Sciatic nerve (tissue), 2 donors: ENCODE data around the gene ALDH1B1. TPM values are rescaled to one million over a fixed set of nuclear protein-coding genes. Genes with fewer than 3 reads are reported as not detected.
A peak's percentile ranks its signal among the peaks of the same experiment; 100 is the strongest.

Source experiments
- ATAC-seq: fragments of 200-7000 bp; cut with Tn5 transposase; one replicate; pipeline ENCODE4 v1.9.1; 2020; ENCODE audit warnings: mild to moderate bottlenecking, moderate library complexity
- DNase-seq: peaks from one replicate; pipeline ENCODE4 v3.0.0-alpha.2; 2020; ENCODE audit warnings: low spot score
- intact Hi-C: fragments of 100-400 bp; cut with DNase I; formaldehyde crosslinking; loops from one replicate; pipeline ENCODE4 v1.14.2; 2022
- total RNA-seq: library from RNA; stranded (reverse); fragmentation: NEBNext Ultra II Directional; extraction: Animal tissue kit (Norgen Biotek cat#: 25700); gene quantifications from one replicate; pipeline ENCODE4 v1.2.1, GENCODE V29; 2021
- donor health status: DM: no; HTN: no; CAD: no.
- donor health status: DM: no; HTN: no; CAD: no.

The ALDH1B1 gene
- total RNA-seq, 1 donor from 2014 or later = 9.3 TPM

GRCh38 chr9:38401994-38402393, 9.5 kb downstream of the ALDH1B1 start:
- DNase-seq (no peak), ATAC-seq (peak; percentile 18)
- intact Hi-C loops = no loop called here

- DNase-seq = no peak
- ATAC-seq = no peak
- intact Hi-C loops = no loop called here
Measured at GRCh38 chr9:38404314-38404713, 11.8 kb downstream of the ALDH1B1 start.

DNA sequence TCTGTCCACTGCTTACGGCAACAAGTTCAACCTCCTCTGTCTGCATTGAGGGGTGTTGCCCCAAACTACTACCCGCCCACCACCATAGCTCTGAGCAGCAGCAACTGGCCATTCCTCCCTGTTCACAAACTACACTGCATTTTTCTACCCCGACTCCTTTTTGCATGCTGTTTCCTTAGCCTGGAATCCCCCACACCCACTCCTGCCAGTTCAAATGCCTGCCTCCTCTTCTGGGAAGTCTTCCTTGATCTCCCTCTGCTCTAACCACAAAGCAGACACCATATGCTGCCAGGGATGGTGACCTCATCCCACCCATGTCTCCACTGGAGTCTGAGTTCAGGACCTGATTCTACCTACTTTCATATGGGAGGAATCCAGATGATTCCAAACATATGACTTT, 13.3 kb downstream of the ALDH1B1 start:
- intact Hi-C loops = no loop called here
- no peak for DNase-seq
- no peak for ATAC-seq

DNA sequence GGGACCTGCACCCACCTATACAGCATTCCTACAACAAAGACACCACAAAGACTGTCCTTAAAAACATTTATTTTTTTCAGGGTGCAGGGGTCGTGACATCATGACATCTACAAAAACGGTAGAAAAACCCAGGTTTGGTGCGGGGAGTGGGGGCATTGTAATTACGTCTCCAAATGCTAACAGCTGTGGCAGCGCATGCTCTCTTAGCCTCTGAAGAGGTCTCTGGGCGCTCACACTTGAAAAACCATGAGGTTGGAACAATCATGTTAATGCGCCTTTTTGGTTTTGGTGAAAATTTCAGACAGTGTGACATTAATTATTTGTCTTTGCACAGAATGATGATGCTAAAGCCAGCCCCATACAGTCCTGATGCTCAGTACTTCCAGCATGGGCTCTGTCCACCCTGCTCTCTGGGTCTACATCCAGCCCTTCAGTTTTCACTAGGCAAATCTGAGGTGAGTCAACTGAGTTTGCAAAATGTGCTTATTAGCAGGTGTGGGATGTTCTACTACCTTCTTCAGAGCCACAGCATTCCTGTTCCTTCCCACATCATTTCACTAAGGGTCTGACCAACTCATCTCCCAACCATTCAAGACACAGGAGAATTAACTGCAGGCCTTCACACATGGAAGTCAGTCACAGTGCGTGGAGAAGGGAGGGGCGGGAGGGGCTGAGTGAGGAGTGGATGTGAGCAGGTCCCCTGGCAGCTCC, 14.1 kb downstream of the ALDH1B1 start:
- intact Hi-C loops = no loop called here
- no peak for ATAC-seq
- no peak for DNase-seq

DNA sequence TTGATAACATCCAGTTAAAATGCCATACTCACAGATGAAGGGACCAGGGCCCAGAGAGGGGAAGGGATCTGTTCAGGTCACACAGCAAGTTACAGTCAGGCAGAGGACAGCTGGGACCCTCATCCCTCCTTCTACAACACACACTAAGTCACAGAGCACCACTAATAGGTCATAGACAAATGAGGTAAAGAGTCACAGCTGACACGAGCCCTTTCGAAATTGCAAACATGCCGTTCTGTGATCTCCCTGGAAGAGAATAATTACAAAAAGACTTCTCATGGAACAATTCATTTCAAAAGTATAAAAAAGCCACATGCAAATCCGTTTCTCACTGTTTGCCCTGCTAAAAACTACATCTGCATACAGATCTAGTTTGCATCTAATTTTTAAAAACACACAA, 16.2 kb downstream of the ALDH1B1 start:
- ATAC-seq (no peak), DNase-seq (no peak)
- intact Hi-C loops = no loop called here

DNA sequence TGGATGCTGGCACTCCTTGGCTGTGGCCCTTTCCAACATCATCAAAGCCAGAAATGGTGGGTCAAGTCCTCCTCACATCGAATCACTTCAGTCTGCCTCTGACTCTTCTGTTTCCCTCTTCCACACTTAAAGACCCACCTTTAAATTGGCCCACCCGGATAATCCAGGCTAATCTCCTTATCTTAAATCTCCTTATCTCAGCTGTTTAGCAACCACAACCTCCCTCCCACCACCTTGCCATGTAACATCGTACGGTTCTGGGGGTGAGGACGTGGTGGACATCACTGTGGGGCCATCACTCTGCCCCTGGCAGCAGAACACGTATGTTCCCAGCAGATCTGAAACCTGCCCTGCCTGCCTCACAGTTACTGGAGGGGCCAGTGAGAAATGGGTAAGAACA, 20.2 kb downstream of the ALDH1B1 start:
- intact Hi-C loops = no loop called here
- no peak for DNase-seq
- no peak for ATAC-seq

DNA sequence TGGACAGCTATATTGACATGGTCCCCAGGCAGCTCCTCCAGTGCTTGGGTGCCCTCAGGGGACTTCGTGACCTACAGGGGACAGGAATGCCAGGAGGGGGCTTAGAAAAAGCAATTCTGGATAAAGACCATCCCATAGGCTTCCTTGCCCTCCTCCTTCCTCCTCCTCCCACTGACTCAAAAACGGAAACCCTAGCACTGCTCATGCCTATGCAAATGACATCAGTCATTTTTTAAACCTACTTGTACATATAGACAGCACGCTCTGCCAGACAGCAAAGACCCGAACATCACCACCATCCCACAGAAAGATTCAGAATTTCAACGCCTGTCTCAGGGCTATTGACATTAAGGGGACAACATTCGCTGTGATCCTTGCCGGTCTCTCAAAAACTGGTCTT, 20.8 kb downstream of the ALDH1B1 start:
- intact Hi-C loops = no loop called here
- DNase-seq (no peak), ATAC-seq (no peak)

DNA sequence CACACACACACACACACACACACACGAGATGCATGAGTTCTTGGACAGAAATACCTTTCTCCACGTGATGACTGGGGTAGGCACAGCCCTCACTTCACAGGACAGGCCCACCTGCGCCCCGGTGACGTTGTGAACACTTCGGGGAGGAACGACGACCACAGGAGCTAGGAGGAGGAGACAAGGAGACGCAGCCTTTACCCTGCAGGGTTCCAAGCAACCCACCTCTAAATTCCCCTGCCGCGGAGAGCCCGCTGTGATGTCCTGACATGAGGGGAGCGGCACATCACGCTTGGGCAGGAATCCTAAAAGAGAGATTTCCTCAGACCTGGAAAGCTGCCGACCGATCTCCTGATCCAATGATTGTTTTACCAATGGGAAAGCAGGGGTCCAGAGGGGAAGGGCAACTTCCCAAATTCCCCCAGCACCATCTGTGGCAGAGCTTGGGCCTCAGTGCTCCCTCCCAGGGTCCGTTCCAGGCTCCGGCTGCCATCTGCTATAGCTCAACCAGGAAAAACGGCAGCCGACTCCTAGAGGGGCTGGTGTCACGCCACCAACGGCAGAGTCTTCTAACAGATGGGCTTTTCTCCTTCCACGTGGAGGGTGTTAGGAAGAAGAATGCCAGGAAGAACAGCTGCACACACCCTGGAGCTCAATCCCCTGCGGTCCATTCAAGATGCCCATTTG, 21.7 kb downstream of the ALDH1B1 start:
- ATAC-seq (no peak), DNase-seq (no peak)
- intact Hi-C loops = no loop called here

DNA sequence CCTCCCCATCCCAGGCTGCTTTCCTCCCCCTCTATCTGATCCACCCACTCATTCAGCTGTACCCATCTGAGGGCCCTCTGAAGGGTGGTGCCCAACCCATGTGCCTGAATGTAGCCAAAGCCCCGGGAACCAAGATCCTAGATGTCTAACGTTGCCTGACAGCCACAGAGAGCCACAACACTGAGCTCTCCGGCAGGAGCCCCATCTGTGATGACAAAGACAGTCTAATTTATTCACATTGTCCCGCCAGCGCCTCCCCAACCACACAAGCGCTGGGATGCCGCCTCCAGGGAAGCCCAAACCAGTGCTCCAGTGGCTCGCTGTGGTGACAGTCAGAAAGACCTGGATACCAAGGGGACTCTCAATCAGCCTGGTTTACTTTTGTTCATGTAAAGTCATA, 23.4 kb downstream of the ALDH1B1 start:
- intact Hi-C loops = no loop called here
- DNase-seq (no peak), ATAC-seq (no peak)

DNA sequence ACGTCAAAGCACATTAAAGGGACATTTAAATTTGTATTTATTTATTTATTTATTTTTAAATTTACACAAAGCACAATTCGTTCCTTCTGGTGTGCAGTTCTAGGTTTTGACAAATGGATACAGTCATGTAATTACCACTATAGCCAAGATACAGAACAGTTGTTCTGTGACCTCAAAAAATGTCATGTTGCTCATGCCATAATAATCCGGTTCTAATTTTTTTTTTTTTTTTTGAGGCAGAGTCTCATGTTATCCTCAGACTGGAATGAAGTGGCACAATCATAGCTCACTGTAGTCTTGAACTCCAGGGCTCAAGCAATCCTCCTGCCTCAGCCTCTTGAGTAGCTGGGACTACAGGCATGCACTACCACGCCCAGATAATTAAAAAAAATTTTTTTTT, 24.0 kb downstream of the ALDH1B1 start:
- intact Hi-C loops = no loop called here
- ATAC-seq = no peak

GRCh38 chr9:38417003-38417945, 24.8 kb downstream of the ALDH1B1 start:
- ATAC-seq (no peak), DNase-seq (no peak)
- intact Hi-C loops = no loop called here

More for the DNA sequence above, 24.0 kb downstream of the ALDH1B1 start:
- DNase-seq = no peak

DNA sequence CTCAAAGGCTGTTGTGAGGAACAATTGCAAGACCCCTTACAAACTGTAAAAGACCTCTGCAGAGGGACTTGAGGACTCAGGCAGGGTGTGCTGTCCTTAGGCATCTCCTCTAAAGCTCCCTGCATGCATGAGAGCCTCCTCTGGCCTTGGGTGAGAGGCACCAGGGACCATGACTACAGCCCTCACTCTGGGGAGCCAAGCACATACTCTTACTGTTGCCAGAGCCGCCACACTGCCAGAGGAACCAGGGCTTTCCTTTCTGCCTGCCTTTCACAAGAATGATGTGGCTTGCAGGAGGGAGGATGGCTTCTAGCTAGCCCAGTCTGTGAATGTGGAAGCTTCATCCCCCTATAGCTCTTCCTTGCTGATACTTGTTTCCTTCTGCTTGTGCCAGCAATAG, 25.9 kb downstream of the ALDH1B1 start:
- DNase-seq (no peak), ATAC-seq (no peak)
- intact Hi-C loops = no loop called here

DNA sequence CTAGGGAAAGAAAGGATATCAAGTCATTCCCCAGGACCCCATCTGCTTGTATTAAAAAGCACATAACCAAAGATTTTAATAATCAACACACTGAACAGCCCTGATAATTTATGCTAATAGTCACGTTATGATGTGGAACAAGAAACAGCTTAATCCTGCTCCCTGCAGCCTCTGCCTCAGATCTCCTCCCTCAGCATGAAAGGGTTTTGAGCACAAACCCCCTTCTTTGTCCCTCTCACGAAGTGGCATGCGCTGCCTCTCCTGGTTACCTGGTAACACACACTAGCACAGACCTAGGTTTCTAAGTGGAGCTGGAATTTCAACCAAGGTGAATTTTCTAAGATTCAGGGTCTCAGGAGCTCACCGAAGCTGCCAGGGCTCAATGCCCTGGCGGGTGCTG, 26.7 kb downstream of the ALDH1B1 start:
- ATAC-seq (no peak), DNase-seq (no peak)
- intact Hi-C loops = no loop called here

- intact Hi-C loops = no loop called here
- ATAC-seq (no peak), DNase-seq (no peak)
Measured at GRCh38 chr9:38421498-38422211, 29.2 kb downstream of the ALDH1B1 start.

DNA sequence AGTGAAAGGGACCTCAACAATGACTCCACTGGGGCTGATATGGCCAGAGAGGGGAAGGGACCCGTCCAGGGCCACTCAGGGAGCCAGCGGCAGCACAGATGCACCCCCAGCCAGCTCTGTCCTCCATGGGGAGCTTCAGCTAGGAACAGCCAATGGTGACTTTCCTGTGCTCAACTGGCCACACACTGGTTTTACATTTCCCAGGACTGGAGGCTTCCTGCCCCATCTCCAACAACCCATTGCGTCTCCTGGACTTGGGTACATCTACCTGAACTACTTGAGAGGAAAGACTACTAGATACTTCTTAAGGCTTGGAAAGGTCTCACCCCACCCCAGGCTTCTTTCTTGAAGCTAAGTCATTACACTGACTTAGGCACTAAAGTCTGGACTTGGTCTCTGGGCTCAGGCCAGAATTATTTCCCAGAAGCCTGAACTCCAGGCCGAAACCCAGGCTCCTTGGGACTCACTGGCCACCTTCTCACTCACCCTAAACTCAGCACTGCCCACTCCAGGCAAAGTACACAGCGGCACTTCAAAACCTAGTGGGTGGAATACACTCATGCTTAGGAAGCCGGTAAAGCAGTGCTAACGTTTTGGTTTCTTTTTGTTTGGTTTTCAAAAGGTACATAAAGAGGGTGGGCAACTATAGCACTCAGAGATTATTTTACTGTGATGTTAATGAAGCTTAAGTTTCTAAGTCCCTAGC, 30.2 kb downstream of the ALDH1B1 start:
- DNase-seq (no peak), ATAC-seq (no peak)
- intact Hi-C loops = no loop called here

DNA sequence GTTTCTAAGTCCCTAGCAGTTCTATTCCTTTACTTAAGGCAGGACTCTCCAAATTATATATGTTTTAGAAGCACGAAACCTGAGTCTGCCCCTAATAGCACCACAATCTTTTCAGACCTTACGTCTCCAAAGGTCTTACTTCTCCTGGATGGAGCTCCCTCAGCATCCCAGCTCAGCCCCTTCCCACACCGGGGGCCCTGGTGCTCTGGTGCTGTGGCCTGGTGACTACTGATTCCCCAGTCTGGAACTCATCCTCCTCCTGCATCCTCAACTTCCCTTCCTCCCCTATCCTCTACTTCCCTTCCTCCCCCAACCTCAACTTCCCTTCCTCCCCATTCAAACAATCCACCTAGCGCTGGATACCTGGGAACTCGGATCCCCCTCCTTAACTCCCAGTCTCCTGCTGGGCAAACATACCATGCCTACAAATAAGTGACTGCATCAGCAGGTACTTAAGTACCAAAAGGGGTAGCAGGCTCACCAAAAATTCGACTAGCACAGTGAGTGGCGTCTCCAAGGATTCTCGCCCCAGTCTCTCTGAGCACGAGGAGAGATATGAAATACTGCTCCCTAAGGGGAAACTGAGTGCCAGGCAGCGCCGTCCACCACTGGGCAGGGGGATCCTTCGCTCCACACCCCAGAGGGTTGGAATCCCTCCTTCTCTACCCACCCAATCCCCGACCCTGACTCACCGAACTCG, 30.9 kb downstream of the ALDH1B1 start:
- intact Hi-C loops = no loop called here
- ATAC-seq = no peak
- no peak for DNase-seq

GRCh38 chr9:38423973-38424843, 31.7 kb downstream of the ALDH1B1 start, which contains the start of gene IGFBPL1:
IGFBPL1 (minus strand) TSS chr9:38424454; CDS start chr9:38424424, 30 bp downstream.
- intact Hi-C loops = no loop called here
- no peak for ATAC-seq
- DNase-seq = no peak
